BE2C (cell line): ENCODE results near the gene C1orf198.

ENCODE experiments used
- DNase-seq: peaks from one replicate; pipeline ENCODE4 v3.0.0-alpha.2; 2020
- H3K27me3 ChIP-seq: fragments of 250-450 bp; sonication (Bioruptor Pico); 2 replicates; pipeline ENCODE4 v1.5.1; 2020; ENCODE audit warnings: mild to moderate bottlenecking
- H3K36me3 ChIP-seq: fragments of 250-450 bp; sonication (Bioruptor Pico); 2 replicates; pipeline ENCODE4 v1.5.1; 2020; ENCODE audit warnings: mild to moderate bottlenecking
- H3K4me1 ChIP-seq: fragments of 250-450 bp; sonication (Bioruptor Pico); 2 replicates; pipeline ENCODE4 v1.5.1; 2020
- H3K4me3 ChIP-seq: 2 replicates; pipeline ENCODE4 v1.5.1; 2011; ENCODE audit warnings: low read depth, low read length
- H3K9me3 ChIP-seq: fragments of 250-450 bp; sonication (Bioruptor Pico); 2 replicates; pipeline ENCODE4 v1.5.1; 2020
- TF ChIP-seq, protein P1 (sequence below): IDR thresholded peaks from 2 replicates; pipeline ENCODE4 v1.5.1; 2012; ENCODE audit warnings: mild to moderate bottlenecking, low read depth, low read length

C1orf198 gene

DNA sequence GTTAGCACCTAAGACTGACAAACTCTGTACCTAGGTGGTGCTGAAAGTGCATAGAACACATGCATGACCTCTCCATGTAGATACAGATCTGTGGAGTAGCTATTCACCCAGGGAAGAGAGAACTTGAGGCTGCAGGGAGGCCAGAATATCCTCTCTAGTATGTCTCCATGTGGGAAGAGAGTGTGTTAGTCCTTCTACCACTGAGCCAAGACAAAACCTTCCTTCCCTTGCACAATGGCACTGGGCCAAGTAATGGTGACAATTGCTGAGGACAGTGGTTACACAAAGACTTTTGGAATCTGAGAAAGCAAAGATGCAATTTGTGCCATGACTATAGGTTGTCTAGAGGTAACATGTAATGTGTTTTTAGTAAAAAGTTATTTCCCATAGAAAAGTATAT, 52.3 kb downstream of the C1orf198 start:
- TF ChIP-seq, protein P1, sequence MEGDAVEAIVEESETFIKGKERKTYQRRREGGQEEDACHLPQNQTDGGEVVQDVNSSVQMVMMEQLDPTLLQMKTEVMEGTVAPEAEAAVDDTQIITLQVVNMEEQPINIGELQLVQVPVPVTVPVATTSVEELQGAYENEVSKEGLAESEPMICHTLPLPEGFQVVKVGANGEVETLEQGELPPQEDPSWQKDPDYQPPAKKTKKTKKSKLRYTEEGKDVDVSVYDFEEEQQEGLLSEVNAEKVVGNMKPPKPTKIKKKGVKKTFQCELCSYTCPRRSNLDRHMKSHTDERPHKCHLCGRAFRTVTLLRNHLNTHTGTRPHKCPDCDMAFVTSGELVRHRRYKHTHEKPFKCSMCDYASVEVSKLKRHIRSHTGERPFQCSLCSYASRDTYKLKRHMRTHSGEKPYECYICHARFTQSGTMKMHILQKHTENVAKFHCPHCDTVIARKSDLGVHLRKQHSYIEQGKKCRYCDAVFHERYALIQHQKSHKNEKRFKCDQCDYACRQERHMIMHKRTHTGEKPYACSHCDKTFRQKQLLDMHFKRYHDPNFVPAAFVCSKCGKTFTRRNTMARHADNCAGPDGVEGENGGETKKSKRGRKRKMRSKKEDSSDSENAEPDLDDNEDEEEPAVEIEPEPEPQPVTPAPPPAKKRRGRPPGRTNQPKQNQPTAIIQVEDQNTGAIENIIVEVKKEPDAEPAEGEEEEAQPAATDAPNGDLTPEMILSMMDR: no peak
- no peak for DNase-seq
- no peak overlapping the region for H3K4me3 ChIP-seq
- H3K27me3 ChIP-seq: no peaks in the 10 kb centered on the region
- no peaks in the 10 kb centered on the region for H3K4me1 ChIP-seq
- H3K9me3 ChIP-seq: no peaks in the 10 kb centered on the region
- H3K36me3 ChIP-seq: no peaks in the 10 kb centered on the region

DNA sequence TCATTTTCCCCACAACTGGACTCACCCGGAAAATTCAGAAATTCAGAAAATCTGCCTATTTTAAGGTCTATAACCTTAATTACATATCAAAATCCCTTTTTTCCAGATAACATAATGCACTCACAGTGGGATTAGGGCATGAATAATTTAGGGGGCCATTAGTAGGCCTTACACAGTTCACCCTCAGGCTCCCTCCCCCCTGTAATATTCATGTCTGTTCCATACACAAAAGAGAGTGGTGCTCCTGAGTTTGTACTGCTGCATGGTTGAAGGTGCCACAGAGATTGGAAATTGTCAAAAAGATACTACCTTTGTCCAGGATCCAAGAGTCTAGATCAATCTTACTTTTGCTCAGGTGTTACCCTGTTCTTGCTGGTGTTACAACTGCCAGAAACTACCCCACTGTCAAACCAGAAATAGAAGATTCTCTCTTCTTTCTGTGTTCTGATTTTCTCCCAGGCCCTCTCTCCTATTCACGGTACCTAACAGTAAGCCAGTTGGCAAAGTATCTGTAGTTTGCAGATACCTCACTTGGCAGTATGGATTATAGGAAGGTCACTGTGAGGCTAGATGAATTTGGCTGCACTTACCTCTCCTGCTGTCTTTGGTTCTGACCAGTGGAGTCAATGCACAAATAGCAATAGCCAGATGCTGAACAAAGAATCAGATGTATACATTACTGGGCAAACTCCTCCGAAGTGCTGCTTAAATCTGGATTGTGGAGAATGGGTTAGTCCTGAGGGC, 53.2 kb downstream of the C1orf198 start:
- no peak for DNase-seq
- TF ChIP-seq, protein P1: no peak
- Histone ChIP-seq H3K27me3 (no peaks in the 10 kb centered on the region), H3K4me1 (no peaks in the 10 kb centered on the region), H3K9me3 (no peaks in the 10 kb centered on the region), H3K4me3 (no peak overlapping the region), H3K36me3 (no peaks in the 10 kb centered on the region)

DNA sequence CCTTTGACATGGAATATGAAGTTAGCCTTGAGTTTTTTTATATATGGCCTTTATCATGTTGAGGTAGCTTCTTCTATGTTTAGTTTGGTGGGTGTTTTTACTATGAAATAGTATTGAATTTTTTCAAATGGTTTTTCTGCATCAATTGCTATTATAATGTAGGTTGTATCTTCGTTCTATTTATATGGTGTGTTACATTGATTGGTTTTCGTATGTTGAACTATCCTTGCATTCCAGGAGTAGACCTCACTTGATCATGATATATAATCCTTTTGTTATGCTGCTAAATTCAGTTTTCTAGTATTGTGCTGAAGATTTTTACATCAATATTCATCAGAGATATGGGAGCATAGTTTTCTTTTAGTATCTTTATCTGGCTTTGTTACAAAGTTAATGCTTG, 55.8 kb downstream of the C1orf198 start:
- DNase-seq: no peak
- H3K4me3 ChIP-seq: no peak overlapping the region
- H3K36me3 ChIP-seq: no peaks in the 10 kb centered on the region
- H3K9me3 ChIP-seq: no peaks in the 10 kb centered on the region
- no peaks in the 10 kb centered on the region for H3K27me3 ChIP-seq
- H3K4me1 ChIP-seq: no peaks in the 10 kb centered on the region
- TF ChIP-seq, protein P1: no peak

DNA sequence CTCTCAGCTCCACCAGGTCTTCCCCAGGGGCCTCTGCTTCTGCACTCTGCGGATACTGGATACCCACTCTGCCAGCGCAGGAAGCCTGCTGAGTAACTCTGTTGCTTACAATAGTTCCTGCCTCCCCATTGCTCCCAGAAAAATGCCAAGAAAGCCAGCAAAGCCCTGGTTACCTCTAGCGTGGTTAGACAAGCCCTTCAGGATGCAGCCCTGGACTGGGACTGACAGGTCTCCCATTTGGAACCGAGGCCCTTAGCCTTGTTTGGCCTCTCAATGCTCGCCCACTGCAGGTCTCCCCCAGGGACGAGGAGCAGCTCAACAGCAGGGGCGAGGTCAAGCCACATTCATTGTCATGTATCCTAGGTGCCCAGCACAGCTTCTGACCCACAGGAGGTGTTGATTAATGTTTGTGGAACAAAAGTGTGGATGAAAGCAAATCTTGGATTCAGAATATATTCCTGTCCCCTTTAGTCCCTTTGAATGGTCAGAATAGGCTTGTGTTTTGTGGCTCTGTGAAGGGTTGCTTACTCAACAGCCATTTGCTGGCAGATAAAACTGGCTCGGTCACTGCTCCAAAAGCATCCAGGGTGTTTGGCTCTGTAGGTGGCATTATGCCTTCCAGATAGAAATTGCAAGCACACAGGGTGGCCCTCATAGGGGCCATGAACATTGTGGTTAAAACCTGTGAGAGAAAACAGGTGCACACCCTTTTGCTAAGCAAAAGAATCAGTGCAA, 58.9 kb downstream of the C1orf198 start:
- no peak overlapping the region for H3K4me3 ChIP-seq
- H3K9me3 ChIP-seq: no peaks in the 10 kb centered on the region
- no peaks in the 10 kb centered on the region for H3K4me1 ChIP-seq
- TF ChIP-seq, protein P1: no peak
- DNase-seq: no peak
- no peaks in the 10 kb centered on the region for H3K36me3 ChIP-seq
- H3K27me3 ChIP-seq: no peaks in the 10 kb centered on the region

DNA sequence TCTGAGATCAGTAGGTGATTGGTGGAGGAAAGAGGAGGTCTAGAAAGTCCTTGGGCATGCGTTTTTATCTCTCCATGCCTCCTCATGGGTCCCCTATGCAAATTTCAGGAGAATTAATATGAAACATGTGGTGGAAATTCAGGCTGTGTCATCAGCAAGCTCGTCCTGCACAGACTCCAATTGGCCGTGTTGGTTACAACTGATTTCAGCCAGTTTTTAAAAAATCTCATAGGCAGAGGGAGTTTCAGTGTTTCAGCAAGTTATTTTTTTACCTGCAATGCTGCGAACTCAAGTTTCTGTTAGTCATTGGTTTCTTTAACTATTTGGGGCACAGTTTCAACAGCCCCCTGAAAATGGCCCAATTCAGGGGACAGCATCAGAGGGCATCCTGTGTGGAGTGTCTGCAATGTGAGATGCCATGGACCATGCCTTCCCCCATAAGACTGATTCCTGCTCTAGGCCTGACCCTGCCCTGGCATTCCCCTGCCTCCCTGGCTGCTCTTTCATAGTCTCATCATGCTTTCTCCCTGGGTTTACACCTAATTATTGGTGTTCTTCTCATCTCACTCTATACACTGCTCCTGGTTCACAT, 59.9 kb downstream of the C1orf198 start:
- DNase-seq: no peak
- Histone ChIP-seq H3K9me3 (no peaks in the 10 kb centered on the region), H3K4me3 (no peak overlapping the region), H3K36me3 (no peaks in the 10 kb centered on the region), H3K4me1 (no peaks in the 10 kb centered on the region), H3K27me3 (no peaks in the 10 kb centered on the region)
- TF ChIP-seq, protein P1: no peak
